DMS 273 (cell line): ENCODE results near the gene ADAM30.
"Not testable (repeated sequence)": the region's sequence is repeated elsewhere in the genome, so short reads cannot be mapped to it uniquely, and the experiment has no call there.

Source experiments
- DNase-seq: peaks from one replicate; lab custom pipeline; 2025; ENCODE audit not compliant: unreplicated experiment; lab: John Stamatoyannopoulos, UW

The ADAM30 gene

DNA sequence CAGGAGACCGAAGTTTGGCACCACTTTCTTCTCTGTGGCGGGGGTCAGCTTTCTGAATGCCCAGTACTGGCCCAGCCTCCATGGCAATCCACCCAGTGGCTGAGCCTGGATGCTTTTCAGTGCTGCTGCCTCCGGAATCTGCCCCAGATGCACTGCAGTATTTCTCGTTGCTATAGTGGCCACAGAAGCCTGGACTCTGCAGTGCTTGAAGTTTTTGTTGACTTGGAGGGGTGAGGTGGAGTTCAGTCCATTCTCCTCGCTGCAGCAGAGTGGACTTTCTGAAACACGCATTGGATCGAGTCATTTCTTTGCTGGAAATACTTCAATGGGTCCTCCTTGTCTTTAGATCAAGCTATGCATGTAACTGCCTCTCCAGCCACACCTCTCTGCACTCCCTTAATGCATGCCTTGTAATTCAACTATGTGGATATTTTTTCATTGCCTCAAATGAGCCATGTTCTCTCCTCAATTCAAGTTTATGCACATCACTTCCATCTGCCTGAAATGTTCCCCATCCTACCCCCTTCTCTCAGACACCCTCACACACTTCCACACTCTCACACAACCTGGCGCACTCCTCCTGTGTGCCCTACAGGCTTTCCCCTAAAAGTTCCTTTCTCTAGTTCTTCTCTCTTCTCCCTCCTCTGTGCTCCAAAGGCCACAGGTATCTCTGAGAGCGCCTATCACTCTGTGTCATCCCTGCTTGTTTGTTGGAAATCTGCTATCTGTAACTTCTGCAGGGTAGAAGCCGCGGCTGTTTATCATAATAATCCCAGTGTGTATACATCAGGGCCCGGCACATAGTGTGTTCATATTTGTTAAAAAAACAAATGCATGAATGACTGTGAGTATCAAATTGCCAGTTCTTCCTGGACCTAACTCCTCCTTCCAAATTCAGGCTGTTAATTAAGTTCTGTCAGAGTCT, 16.5 kb downstream of the ADAM30 start:
- no peak for DNase-seq

DNA sequence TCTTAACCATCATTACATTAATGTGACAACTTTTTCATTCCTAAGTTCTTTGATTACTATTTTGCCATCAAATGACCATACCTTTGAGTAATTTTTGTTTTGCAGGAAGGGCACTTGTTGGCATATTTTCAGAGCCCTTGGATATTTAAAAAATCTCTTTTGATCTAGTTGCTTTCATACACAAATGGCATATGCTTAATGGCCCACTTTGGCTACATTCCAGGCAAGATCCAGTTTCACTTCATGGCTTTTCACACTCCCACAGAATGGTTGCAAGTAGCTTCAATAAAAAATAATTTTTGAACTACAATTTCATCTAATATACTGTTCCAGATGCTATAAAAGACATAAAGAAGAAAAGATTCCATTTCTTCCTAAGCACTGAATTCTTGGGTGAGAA, 18.1 kb downstream of the ADAM30 start:
- DNase-seq: peak; percentile 90

DNA sequence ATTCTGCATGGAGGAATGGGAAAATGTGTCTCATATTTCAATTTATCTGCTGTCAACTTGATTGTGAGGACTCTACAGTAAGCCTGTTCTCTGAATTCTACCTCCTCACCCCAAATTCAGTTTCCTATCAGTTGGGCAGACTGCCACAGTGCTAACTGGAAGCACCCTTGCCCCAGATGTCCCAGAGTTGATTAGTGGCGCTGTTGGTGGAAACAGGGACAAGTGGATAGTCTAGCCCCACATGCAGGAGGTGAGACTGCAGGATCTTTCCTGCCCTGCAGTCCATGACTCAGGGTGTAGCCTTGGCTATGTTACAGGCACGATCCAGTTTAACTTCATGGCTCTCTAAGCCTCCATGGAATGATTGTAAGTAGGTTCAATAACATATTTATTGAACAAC, 22.1 kb downstream of the ADAM30 start:
- DNase-seq: no peak

DNA sequence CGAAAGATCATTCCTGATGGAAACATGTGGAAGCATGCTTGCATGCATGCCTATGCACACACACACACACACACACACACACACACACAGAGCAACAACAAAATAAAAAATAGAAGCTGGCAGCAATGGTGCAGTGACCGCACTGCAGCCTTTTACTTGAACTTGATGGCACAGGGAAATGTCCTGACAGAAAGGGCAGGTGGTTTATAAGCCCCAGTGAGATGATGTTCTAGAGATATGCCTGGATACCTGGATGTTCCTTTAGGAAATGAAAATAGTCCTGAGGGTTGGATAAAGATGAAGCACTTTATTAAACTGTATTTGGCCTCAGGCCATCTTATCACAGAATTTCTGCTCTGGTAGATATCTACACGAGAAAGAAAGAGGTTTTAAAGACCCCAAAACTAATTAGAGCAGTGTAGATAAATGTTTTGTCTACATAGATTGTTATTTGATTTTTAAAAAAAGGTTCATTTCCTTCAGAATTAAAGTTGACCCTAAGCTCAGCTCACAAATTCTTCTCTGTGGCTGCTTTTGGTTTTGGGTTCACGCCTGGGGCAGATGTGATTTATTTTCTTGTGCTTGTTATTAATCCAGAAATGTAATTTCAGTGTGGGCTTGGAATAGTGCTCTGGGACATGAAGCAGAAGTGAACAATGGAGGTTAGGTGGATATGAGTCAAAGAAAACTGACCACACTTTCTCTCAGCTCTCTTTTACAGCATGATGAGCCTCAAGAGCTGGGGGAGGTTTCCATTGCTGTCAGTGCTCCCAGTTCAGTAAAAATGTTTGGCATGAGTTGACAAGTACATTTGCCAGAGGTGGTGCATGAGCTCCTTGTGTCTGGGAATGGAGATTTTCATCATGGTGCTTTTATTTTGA, 22.9 kb downstream of the ADAM30 start:
- peak; percentile 21 for DNase-seq

DNA sequence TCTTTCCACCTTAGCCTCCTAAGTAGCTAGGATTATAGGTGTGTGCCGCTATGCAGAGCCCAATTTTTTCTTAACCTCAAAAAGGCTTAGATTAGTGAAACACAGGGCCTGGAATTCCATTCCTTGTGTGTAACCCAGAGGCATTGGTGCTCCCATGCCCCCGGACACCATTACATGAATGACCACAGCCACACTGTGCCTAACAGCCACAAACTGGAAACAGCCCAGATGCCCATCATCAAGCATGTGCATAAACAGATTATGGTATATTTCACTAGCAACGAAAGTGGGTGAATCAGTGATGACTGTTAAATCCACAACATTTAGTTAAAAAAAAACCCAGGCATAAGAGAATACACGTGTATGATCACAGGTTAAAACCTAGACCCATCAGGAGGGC, 24.4 kb downstream of the ADAM30 start:
- no peak for DNase-seq

DNA sequence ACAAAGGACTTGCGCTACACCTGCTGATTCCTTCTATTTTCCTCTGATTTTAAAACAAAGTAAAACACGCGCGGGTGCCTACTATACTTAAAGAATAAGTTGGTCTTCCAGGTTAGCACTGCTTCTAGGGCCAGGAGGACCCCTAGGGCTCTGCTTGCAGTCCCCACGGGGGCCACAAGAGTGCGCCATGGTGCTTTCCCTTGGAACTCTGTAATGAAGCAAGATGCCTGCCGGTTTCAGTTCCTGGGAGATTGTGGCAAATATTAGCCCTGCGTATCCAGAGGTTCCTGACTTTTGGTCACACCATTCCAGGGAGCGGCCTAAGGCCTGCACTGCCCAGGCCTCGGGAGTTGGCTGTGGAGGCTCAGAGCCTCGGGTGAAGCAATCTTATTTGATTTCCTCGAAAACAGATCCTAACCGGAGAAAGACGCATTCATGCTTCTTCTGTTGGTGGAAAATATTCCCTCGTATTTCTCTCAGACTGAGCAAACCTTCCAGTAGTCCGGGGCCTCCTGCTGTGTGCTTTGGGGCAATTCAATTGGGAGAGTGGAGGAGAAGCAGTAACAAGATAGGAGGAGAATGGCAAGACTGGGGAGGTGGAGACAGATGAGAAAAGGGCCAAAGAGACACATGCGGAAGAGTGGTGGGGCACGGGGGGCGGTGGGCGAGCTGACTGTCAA, 25.3 kb downstream of the ADAM30 start:
- DNase-seq: peak; percentile 93

DNA sequence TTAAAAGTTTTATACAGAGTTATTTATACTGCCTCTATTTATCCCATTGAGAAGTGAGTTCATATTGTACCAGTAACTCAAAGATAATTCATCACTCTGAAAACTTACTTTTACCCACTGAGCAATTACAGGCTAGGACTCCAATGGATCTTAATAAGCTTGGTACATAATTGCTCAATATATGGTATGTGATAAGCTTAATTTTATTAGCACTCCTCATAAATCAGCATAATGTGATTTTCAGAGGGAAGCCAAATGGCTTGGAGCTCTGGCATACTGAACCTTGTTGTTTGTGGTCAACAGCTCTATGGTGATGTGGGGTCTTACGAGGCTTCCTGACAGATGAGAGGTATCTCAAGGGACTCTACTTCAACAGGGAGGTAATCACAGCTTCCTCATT, 26.3 kb downstream of the ADAM30 start:
- DNase-seq: no peak

DNA sequence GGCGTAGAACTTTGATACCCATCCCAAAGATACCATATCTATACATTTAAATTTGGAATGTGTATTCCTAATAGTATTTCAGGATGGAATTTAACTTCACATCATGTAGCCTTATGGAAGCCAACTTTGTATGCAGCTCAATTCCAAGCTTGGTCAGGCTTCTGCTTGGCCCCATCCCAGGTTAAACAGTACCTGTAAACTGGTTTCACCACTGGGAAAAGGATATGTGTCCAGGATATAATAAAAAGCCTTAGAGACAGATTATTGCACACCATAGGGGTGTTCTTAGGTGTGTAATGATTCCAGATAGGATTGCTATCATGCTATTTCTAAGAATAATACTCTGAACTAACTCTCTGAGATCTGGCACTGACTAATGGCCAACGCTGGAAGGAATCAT, 28.1 kb downstream of the ADAM30 start:
- no peak for DNase-seq

DNA sequence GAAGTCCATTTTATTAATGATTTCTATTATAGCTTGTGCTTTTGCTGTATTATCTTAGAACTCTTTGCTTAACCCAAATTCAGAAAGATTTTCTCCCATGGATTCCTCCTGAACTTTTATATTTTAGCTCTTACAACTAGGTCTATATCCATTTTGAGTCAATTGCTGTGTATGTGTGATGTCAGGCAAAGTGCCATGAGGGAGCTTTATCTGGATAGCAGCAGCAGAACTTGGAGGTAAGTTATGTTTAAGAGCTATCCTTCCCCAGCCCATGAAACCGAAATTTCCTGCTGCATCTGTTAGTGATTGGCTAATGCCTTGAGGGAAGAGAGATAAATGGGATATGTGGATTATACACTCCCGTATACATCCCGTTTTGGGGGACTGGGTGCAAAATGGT, 29.9 kb downstream of the ADAM30 start:
- no peak for DNase-seq

DNA sequence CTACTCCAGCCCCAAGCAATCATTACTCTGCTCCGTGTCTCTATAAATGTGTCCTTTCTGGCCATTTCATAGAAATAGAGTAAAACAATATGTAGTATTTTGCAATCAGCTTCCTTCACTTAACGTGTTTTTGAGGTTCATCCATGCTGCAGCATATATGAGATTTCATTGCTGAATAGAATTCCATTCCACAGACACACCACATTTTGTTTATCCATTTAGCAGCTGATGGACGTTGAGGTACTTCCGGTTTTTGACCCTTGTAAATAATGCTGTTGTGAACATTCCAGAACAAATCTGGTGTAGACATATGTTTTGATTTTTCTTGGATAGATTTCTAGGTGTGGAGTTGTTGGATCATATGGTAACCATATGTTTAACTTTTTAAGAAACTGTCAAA, 30.7 kb downstream of the ADAM30 start:
- DNase-seq: no peak

DNA sequence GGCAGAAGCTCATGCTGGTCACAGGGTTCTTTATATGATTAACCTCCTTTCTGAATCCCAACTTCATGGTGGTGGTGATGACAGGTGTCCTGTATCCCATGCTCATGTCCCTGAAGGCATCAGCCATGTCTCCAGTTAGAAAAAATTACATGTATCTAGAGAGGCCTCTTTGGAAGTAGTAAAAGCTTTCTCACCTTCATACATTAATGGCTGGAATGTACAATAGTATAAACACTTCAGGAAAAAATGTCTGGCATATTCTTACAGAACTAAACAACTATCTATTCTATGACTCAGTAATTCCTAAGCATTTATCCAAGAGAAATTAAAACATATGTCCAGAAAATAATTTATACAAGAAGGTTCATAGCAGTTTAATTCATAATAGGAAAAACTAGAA, 34.0 kb downstream of the ADAM30 start:
- no peak for DNase-seq

DNA sequence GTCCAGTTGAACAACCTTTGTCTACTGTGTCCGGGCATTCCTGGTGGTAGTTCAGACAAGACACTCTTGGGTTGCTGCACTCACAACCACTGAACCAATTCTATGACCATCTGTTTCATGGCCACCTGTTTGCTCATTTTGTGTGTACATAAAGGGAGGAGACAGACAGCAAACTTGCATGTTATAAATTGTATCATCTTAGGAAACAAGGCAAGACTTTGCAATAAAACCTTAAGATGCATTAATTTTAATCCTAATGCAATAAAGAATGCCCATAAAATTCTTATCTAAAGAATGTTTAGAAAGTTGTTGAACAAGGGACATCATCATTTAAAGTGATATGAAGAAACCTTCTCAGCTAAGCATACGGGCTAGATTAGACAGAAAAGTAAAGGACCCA, 34.8 kb downstream of the ADAM30 start:
- peak; percentile 13 for DNase-seq

DNA sequence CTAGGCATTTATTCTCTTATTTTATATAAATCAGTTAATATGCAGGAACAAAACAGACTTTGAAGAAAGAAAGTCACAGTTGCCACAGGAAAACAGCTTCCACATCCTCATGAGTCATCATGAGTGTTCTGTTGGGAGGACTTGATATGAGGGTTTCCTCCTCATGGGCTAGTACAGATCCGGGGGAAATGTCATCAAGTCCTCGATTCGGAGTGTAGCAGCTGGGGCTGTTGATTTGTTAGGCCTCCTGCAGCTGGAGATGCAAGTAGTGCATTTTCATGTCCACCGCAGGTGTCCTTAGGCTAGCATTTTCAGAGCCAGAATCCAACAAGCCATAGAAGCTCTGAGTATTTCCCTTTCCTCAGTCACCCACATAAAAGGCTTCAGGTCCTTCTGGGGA, 36.7 kb downstream of the ADAM30 start:
- no peak for DNase-seq

DNA sequence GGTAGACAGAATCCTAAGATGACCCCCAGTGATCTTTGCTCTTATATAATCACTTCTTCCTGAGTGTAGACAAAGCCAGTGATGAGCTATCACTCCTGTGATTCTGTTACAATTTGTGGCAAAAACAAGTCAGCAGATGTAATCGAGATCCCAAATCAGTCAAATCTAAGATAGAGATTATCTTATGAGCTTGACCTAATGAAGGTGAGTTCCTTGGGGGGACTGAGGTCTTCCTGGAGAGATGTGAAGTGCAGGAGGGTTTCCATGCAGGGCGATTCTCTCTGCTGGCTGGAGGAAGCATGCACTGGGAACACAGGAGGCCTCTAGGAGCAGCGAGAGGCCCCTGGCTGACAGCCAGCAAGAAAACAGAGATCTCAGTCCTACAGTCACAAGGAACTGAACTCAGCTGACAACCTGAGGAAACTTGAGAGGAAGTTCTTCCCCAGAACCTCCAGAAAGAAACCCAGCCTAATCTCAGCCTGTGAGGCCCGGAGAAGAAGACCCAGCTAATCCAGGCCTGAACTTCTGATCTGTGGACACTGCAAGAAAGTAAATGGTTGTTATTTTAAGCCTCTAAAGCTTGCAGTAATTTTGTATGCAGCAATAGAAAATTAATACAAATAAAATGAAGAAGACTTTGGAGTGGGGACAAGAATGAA, 37.6 kb downstream of the ADAM30 start:
- DNase-seq: not testable (repeated sequence)

DNA sequence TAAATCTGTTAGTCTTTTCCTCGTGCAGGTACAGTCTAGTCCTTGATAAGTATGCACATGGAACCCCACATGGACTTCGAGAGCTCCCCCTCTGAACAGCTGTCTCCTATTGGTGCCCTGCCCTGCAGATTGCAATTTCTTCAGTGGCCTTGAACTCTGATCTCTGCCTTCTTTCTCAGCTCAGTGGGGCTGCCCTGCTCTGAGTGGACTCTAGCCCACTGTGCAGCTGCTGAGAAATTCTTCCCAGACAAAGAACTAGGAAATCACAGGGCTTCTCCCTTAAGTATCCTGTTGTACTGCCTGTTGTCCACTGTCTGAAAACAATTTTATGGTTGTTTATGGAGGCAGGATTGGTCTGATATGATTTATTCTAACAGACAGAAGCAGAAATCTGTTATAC, 38.2 kb downstream of the ADAM30 start:
- DNase-seq: no peak

DNA sequence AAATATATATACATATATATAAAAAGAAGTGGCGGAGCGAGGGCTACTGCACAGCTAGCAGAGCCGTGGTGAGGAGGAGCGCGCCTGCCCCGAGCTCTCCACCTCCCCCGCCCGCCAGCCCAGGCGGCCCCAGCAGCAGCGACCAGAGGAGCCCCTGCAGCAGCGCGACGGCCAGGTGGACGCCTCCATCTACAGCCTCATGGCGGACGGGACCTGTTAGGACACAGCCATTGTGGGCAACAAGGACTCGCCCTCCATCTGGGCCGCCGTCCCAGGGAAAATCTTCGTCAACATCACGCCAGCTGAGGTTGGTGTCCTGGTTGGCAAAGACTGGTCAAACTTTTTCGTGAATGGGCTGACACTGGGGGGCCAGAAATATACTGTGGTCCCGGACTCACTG, 43.2 kb downstream of the ADAM30 start:
- DNase-seq: no peak

DNA sequence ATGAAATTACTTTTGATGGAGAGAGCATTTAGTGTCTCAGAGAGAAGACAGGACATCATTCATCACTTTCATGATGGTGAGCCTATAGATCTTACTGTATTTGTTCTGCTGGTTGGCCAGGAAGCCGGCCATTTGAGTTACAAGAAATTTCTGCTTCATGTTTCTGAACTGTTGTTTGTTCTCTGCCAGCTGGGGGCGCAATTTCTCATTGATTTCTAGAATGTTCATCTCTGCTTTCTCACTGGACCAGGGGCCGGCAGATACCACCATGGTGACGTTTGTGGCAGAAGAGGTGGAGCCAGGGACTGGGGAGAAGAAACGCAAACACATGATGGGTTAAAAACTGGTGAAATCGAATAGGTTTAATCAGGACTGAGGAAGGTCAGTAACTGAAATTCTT, 52.1 kb downstream of the ADAM30 start:
- not testable (repeated sequence) for DNase-seq
